ENCODE results near the gene ARHGAP26.

Gene ARHGAP26

DNA sequence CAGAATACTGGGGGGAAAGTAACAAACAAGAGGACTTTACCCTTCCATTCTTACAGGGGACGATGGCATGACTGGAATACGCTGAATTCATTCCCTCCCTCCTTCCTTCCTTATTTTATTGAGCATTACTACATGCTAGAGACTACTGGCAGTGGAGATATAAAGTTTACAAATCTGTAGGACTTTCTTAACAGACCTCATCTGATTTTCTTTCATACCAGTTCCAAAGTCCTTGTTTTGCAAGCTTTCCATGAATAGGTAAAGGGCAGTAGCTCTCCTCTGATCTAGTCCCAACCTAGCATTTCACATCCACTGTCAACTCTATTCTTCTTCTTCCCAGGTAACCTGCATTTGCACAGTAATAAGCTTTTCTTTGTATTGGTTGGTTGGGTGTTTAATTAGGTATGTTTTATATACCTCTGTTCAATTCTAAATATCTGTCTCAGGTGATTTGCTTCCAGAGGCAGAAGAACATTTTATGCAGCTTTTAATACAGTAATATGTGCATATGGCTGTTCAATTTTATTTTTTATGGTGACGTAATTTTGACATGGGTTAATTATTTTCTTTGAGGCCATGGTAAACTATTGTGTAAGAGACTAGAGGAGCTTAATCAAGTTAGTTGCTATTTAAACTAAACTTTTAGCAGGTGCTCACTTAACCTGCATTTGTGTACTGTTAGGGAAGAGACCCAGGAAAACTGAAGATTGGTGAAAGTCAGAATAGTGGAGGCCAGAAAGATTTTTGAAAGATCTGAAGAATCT, 150.9 kb downstream of the ARHGAP26 start:
- TF ChIP-seq REST (IDR thresholded peaks at IDR 0.05; ENCODE audit: insufficient read depth in 1 of 2, low read depth in 2 of 2, low read length in 2 of 2) (no peak), SIN3A (IDR thresholded peaks at IDR 0.05; ENCODE audit: borderline replicate concordance, insufficient read depth, low read length) (no peak), FOXP2 (optimal IDR thresholded peaks at IDR 0.05; ENCODE audit: borderline replicate concordance, extremely low read depth, extremely low read length, insufficient read depth) (no peak), TAF1 (IDR thresholded peaks at IDR 0.05; ENCODE audit: borderline replicate concordance, insufficient read depth, low read length) (no peak), POLR2AphosphoS5 (IDR thresholded peaks at IDR 0.05; ENCODE audit: low read depth, low read length) (no peak)

DNA sequence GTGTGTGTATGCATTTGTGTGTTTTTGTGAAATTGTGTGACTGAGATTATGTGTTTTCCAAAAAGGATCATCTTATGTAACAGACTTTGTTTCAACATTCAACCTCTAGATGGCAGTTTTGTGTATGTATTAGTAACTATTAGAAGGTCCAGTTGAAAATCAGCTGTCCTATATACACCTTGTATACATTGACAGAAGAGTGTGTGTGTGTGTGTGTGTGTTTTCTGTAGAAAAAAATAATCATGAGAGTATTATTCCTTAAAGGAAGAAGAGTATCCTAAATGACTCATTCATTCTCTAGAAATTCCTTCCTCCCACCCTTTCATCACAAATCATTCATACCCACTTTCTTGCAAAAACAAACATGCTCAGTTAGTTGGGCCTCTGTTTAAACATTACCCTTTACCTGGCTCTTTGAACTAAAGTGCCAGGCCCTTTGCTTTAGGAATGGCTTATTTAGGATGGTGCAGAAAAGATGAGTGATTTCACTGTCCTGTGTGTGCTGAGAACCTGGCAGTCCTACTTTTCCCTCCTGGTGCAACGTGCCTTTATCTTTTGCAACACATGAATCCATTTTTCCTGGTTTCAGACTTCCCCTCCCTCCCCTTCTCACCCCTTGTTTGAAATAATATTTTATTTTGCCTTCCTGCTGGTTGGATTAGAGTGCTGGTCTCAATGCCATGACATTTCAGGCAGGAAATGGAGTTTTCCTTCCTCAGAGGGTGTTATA, 152.2 kb downstream of the ARHGAP26 start:
- TF ChIP-seq TAF1 (IDR thresholded peaks at IDR 0.05; ENCODE audit: borderline replicate concordance, insufficient read depth, low read length) = no peak
- TF ChIP-seq SIN3A (IDR thresholded peaks at IDR 0.05; ENCODE audit: borderline replicate concordance, insufficient read depth, low read length) = no peak
- no peak for TF ChIP-seq POLR2AphosphoS5 (IDR thresholded peaks at IDR 0.05; ENCODE audit: low read depth, low read length)
- no peak for TF ChIP-seq REST (IDR thresholded peaks at IDR 0.05; ENCODE audit: insufficient read depth in 1 of 2, low read depth in 2 of 2, low read length in 2 of 2)

- TF ChIP-seq SIN3A (IDR thresholded peaks at IDR 0.05; ENCODE audit: borderline replicate concordance, insufficient read depth, low read length) = no peak
- no peak for TF ChIP-seq FOXP2 (optimal IDR thresholded peaks at IDR 0.05; ENCODE audit: borderline replicate concordance, extremely low read depth, extremely low read length, insufficient read depth)
- TF ChIP-seq POLR2AphosphoS5 (IDR thresholded peaks at IDR 0.05; ENCODE audit: low read depth, low read length) = no peak
- TF ChIP-seq REST (IDR thresholded peaks at IDR 0.05; ENCODE audit: insufficient read depth in 1 of 2, low read depth in 2 of 2, low read length in 2 of 2) = no peak
- TF ChIP-seq TAF1 (IDR thresholded peaks at IDR 0.05; ENCODE audit: borderline replicate concordance, insufficient read depth, low read length) = no peak
Measured at GRCh38 chr5:142924135-142924883, 154.1 kb downstream of the ARHGAP26 start.

DNA sequence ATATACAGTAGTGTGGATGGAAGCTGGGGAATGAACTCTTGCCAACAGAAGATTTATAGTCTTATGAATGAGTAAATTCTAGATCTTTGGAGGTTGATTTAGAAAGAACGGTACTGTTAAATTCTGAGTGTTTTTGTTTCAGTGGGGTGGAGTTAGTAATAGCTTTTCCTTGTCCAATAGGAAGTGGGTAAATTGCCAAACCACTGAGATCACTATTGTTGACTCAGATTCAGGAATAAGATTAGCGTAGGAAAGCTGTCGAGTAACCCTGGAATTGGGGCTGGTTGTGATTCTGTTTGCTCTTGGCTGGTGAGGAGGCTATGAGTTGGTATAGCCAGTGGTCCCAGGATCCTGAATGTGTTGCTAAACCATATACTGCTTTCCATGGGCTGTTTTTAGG, 155.6 kb downstream of the ARHGAP26 start:
- TF ChIP-seq POLR2AphosphoS5 (IDR thresholded peaks at IDR 0.05; ENCODE audit: low read depth, low read length) (no peak), TAF1 (IDR thresholded peaks at IDR 0.05; ENCODE audit: borderline replicate concordance, insufficient read depth, low read length) (no peak), SIN3A (IDR thresholded peaks at IDR 0.05; ENCODE audit: borderline replicate concordance, insufficient read depth, low read length) (no peak), REST (IDR thresholded peaks at IDR 0.05; ENCODE audit: insufficient read depth in 1 of 2, low read depth in 2 of 2, low read length in 2 of 2) (no peak), FOXP2 (optimal IDR thresholded peaks at IDR 0.05; ENCODE audit: borderline replicate concordance, extremely low read depth, extremely low read length, insufficient read depth) (no peak)

Measured in PFSK-1 (cell line).